ENCODE measurements around the gene CPS1.

CPS1 gene

DNA sequence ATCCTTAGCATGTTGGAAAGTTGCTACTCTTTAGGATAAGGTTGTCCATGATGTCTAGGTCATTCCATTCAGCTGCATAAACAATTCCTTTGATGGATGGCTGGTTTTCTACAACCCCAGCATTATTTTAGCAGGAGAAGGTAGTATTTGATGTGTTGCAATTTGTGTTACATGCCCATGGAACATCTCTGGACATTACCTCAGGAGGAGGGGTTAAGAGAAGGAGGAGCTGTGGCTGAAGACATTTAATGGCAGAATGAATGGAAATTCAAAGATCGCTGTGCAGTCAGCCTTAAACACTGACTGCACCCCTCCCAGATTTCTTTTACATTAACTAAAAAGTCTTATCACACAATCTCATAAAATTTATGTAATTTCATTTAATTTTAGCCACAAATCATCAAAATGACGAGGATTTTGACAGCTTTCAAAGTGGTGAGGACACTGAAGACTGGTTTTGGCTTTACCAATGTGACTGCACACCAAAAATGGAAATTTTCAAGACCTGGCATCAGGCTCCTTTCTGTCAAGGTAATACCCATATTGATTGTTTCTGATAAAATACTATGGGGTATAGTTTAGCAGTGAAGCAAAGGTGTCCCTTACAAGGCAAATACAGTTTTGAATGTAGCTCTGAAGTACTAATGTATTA is at the start of gene CPS1:
Gene CPS1 (plus strand): TSS at position 271 of the 652 bp plus-strand sequence. CDS start 135 bp downstream, at position 406.
- no peak for DNase-seq (ENCODE audit: low read depth in 2 of 2)

DNA sequence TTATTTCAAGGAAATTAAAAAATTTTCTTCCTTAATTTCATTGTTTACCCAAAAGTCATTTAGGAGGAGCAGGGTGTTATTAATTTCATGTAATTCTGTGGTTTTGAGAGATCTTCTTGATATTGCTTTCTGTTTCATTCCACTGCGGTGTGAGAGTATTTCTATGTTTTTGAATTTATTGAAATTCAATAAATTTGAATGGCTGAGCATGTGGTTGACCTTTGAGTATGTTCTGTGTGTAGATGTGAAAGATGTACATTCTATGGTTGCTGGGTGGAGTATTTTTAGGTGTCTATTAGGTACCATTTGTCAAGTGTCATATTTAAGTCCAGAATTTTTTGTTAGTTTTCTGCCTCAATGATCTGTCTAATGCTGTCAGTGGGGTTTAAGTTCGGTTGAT is 40.5 kb upstream of the CPS1 start:
- DNase-seq (ENCODE audit: low read depth in 2 of 2) = no peak

DNA sequence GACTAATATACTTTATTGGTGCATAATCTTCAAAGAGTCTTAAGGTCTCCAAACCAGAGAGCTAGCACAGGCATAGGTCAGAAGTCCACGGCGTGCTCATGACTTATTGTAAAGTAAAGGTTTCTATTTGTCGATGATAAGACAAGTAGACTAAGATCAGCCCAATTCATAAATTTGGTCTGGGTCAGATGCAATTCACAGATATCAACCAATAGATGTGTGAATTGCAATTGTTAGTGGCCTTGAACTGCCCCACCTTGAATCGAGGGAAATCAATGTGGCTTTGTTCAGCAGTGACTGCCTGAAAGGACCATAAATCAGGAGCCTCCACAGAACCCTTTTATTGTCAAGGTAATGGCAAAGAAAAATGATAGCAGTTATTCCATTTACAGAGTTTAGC is 39.1 kb upstream of the CPS1 start:
- no peak for DNase-seq (ENCODE audit: low read depth in 2 of 2)

DNA sequence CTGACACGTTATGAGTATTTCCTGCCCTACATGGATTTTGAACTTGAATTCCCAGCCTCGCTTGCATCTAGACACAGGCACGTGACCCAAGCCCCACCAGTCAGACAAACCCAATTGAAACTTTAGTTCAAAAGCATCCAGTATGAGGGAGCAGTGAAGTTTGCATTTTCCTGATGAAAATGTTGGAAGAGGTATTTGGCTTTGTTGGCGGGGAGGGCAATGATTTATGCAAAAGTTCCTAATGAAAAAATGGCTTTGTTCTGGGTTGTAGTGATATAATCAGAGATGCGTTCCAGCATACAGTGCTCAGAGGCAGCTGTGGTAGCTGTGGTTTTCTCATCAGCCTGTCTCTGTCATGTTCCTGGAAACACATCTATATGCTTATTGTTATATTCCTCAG is 36.8 kb upstream of the CPS1 start:
- DNase-seq (ENCODE audit: low read depth in 2 of 2) = no peak

DNA sequence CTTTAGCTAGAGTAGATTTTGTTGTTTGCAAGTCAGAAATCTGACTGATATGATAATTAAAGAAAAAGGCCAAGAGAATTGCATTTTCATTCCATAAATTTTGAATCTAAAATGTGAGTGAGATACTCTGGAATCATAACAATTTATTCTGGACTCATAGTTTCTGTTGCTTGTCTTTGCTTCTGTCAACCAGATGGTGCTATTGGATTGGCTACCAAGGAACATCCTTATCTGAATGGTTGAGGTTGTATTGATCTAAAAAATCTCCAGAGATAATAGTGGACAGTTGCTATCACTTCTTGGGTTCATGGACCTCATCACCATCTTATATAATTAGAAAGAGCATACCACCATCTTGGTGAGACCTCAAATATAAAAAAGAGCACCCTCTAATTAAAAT is 34.0 kb upstream of the CPS1 start:
- no peak for DNase-seq (ENCODE audit: low read depth in 2 of 2)

DNA sequence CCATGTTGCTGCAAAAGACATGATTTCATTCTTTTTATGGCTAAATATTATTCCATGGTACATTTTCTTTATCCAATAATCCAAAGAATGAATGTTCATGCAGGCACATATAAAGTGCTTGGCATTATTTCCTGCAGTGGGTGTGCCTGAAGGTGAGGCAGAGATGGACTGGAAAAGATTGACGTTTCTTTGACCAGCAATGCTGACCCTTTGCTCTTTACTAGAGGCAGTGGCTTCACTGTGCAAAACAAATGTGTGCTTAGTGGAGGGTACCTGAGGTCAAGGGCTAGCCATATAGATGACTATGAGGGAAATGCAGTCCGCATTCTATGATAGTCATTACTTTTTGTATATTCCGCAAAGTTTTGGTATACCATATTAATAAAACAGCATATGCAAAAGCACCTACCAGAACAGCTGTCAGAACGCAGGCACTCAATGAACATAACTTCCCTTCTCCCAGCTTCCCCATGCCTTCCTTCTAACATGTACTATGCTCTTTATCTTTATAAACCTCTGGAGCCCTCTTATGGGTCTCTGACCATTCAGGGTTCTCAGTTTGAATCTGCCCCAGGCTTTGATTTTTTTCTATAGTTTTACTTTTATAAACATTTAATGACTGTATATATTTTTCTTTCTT is 32.6 kb upstream of the CPS1 start:
- no peak for DNase-seq (ENCODE audit: low read depth in 2 of 2)

DNA sequence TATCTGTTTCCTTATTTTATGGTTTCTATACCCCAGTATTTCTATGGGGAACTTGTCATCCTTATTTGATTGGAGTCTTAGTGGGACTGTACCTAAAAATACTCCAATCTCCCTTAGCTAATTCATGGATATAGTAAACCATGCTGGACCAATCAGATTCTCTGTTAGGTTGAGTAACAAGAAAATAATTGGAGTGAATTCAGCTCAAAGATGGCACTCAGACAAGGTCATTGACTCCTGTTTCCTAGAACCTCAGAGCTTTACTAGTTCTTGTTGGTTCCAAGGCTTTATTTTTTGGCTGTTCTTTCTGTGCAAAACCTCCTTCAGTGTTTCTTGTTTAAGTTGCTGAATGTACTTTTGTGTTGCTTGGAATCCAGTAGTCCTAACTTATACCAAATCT is 31.9 kb upstream of the CPS1 start:
- no peak for DNase-seq (ENCODE audit: low read depth in 2 of 2)

DNA sequence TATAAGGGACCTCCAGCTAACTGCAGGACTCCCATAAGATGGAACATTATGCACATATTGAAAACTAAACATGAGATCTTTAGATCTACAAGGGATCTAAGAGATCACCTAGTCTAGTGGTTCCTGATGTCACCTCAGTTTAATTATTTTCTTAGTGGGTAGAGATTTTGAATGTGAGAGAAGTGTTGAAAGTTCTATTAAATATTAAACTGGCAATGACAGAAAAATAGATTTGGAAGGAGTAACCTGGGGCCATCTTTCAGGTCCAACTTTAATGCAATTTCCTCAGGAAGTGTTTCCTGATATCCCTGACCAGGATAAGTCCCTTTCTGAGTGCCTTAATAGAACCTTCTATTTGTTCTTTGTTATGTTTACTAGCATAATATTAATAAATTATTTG is 29.1 kb upstream of the CPS1 start:
- no peak for DNase-seq (ENCODE audit: low read depth in 2 of 2)

DNA sequence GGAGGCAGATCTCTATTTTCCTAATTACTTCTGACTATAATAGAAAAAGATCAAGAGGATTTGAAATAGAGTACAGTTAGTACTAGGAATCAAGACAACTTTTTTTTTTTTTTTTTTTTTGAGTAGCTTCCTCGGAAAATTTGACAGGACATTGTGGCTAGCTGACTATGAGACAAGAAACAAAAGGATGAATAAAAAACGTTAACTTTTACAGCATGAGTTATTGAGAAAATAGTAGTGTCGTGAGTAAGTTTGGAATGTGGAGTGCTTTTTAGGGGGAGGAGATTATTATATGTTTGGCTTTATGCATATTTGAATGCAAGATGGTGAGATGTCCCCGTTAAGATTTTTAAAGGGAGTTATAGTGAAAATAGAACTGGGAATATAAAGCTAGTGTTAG is 27.7 kb upstream of the CPS1 start:
- no peak for DNase-seq (ENCODE audit: low read depth in 2 of 2)

DNA sequence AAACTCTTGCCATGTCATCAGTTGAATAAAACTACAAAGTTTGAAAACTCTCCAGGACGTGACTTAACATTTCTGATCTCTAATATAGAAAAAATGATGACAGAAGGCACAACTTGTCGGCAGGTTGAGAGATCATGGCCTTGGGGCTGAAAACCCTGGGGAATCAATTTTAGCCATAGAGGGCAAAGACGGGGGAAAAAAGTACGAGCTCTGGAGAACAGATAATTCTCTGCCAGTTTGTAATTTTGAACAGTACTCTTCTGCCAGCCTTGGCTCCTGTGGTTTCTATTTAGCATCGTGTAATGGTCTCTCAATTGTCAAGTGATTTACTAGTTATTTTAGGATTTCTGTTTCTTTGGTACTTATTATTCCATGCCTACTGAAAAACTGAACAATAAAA is 25.3 kb upstream of the CPS1 start:
- no peak for DNase-seq (ENCODE audit: low read depth in 2 of 2)

DNA sequence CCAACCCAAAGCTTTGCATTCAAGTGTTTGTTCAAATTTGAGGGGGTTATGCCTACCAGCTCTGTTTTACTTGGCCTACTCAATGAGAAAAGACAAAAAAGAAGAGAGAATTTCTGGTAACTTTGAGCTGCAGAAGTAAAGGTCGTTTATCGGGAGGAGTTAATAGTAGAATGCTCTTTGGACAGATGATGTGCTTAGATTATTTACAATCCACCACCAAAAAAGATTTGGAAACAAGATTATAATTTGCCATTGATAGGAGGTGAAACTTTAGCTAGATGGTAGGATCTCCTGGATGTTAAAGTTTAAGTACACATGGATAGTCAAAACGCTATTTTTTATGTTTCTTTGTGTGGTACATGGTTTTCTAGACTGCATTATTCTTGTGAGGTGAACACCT is 24.9 kb upstream of the CPS1 start:
- DNase-seq (ENCODE audit: low read depth in 2 of 2) = no peak

DNA sequence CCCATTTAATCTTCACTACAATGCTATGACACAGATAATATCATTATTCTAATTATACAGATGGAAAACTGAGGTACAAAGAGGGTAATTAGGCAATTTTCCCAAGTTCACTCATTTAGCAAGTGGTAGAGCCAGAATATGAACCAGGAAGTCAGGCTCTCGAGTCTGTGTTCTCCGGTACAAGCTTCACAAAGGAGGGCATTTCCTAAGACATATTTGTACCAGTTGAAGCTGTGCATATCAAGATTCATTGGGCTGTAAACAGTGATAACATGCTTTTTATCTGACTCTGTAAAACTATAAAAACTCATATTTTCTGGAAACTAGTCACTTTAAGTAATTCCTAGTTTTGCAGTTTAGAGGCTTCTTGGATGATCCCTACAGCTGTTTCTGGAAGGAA is 23.0 kb upstream of the CPS1 start:
- DNase-seq (ENCODE audit: low read depth in 2 of 2) = no peak

DNA sequence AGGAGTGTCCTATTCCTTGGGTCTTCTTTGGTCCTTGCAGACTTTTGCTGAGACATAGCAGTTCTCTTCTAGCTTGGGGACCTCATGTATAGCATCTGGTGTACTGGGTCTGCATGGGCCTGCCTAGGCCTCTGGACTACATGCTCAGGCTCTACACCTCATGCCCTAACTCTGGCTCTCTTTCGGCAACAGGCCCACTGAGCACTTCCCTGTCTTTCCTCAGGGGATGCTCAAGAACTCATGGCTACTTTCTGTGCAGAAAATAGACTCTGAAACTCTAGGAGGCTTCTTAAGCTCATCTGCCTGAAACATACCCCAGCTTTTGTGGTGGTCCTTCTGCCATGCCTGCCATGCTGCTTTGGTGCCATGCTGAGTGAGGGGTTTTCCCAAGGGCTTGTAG is 21.5 kb upstream of the CPS1 start:
- DNase-seq (ENCODE audit: low read depth in 2 of 2) = no peak

DNA sequence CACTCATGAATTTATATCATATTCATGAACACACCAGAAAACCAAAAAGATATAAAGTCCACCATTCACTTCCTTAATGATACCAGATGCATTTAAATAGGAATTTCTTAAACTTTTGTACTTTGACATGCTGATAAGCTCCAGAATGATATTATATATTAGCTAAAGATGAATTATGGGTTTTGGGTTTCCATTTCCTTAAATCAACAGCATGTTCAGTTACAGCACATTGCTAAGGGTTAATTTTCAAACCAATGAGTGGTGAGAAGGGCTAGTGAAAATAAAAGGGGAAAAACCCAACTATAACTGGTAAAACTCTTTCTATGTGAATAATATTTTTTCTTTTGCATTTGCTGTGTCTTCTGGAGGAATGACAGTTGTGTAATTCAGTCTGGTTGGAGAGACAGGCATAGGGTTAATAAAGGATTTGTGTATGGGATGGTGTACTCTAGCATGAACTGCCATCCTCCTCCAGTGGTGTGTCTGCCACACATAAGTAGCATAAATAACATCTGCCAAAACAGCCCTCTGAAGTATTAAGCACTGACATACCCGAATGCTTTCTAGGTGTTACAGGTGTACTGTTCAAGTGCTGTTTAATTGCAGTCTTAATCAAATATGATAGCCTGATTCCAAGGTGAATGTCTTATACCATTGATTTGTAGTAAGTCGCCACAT is 19.3 kb upstream of the CPS1 start:
- DNase-seq (ENCODE audit: low read depth in 2 of 2) = no peak

DNA sequence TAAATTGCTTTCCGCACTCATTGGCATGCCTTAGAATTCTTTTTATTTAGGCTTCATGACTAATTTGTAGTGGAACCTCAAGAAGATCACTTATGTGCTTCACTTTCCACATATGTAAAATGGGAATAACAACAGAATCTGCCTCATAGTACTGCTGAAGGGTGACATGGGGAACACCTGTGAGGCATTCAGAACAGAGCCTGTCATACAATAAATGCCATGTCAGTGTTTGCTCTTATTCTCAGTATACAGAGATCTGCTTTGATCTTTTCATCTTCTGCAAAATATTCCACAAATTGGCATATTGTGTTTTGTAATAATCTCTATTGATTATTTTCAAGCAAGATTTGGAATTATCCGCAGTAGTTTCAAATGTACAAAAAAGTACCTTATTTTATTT is 17.4 kb upstream of the CPS1 start:
- DNase-seq (ENCODE audit: low read depth in 2 of 2) = no peak

DNA sequence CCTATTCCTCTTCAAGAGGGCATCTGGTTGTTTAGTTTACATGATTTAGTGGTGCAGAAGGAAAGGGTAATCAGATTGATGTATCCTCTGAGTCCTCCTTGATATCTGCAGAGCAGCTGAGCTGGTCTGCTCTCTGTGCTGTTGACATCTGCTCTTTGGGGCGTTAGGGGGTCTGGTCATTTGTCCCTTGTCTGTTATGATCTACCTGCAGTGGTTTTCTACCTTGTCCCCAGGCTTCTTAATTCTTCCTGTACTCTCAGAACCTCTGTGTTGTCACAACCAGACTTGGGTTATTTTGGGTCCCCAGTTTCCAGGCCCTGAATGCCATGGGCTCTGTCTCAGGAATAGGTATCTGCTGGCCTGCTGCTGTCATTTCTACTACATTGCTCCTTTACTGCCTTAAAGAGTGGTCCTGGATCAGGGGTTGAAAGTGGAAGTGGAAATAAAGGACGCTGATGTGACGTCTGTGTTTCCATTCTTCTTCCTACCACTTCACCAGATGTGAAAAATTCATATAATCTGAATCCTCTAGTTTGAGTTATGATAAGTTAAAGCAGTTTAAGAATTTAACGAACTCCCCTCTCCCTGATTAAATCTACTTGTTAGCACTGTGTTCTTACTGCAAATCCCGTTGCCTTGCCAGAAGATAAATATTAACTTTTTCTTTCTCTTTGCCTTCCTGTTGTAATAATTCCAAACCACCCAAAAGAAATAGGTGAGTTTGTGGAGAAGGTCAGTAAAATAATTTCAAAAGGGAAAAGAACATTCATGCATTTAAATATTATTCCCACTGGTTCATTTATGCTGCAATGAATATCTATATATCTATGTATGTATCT is 16.6 kb upstream of the CPS1 start:
- no peak for DNase-seq (ENCODE audit: low read depth in 2 of 2)

DNA sequence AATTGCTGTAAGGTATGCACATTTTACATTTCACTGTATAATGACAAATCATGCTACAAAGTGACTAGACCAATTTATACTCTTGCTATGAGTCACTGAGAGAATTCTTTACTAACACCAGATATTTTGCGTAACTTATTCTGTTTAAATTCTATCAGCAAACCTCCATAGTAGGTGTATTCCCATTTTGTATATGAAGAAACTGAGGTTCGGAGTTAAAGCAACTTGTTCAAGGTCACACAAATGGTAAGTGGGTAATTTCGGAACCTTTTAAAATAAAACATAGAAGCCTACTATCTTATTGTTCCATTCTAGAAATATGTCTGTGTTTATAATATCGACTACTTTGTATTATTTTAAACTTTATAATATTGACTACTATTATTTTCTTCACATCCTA is 15.9 kb upstream of the CPS1 start:
- DNase-seq (ENCODE audit: low read depth in 2 of 2) = no peak

DNA sequence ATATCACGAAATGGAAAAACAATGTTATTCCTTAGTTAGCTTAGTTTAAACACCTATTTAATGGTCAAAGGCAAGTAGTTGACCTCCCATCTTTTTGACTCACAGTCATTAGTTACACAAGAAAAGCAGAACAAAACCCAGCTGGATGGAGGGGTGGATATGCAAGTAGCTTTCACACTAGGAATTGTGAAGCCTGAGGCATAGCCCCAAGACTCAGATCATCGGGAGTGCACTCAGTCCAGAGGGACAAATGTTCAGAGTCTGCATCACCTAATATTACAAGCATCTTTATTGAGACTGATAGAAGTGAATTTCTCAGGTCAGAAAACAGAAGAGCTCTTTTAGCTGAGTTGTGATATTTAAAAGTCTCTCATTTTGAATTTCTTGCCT is 15.5 kb upstream of the CPS1 start:
- no peak for DNase-seq (ENCODE audit: low read depth in 2 of 2)

DNA sequence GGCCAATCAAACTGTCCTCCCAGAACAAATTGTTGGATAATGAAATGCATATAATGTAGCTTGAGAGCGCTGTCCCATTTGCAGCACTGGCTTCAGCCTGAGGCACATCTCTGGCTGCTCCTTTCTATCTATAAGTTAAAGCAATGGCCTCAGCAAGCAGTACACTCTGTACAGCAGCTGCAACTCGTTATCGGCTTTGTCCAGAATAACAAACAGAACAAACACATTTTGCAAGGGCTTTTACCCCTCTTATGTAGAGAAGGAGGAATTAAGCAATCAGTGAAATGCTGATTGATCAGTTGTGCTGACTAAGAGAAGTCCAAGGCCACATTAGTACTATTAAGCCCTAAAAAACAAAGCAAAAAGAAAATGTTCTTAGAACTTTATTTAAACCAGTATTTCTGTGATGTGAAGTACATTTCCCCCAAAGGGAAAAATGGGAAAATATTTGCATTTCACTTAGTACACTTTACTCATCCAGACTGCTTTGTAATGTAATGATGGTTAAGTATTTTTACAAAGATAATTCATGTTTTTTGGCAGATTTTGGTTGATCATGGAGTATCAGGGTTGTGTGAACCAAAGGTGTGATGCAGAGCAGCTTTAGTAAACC is 15.0 kb upstream of the CPS1 start:
- no peak for DNase-seq (ENCODE audit: low read depth in 2 of 2)

DNA sequence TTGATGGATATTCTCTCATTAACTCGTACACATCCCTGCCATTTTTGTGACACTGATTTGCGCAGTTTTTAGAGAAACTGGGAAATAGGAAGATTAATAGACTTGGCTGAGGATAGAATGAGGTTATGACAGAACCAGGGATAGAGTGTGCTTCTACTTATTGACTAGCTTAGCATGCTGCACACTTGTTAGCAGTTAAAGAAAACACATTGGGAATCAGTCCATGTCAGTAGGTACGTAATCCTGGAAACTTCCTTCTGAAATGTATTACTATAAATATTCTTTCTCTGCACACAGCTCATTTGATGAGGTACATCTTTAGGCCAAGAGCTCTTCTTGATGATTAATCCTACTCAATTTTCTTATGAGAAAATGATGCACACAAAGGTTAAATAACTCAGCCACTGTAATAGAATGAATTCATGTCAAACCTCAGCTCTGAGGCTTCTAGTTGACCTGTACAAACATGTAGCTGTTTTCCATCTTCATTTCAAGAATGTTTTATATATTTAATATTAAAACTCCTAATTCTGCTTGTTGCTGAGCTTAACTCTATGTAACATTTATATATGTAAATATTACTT is 12.3 kb upstream of the CPS1 start:
- DNase-seq (ENCODE audit: low read depth in 2 of 2) = no peak

DNA sequence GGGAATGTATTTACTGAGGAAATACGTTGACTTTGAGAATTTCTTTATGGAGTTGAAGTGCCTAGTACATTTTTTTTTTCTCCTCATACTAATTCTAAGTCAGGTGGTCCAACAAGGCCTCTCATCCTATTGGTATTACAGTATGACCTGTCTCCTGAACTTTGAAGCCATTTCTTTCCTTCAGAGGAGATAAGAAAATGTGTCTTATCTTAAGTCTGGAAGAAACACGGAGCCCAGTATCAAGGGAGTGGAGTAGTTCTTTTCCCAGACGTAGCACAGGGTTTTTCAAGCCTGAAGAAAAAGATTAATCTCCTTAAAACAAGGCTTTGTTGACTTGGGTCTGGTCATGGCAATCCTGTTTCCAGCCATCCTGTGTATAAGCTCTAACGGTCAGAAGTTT is 11.6 kb upstream of the CPS1 start:
- DNase-seq (ENCODE audit: low read depth in 2 of 2) = no peak
